NCI-H1436 (cell line): Measurements from ENCODE around the gene ZNF496.
A peak's percentile ranks its signal among the peaks of the same experiment; 100 is the strongest.
"Not testable (repeated sequence)": the region's sequence is repeated elsewhere in the genome, so short reads cannot be mapped to it uniquely, and the experiment has no call there.

Experiments used
- DNase-seq: peaks from one replicate; lab custom pipeline; 2025; lab: John Stamatoyannopoulos, UW

ZNF496 gene

DNA sequence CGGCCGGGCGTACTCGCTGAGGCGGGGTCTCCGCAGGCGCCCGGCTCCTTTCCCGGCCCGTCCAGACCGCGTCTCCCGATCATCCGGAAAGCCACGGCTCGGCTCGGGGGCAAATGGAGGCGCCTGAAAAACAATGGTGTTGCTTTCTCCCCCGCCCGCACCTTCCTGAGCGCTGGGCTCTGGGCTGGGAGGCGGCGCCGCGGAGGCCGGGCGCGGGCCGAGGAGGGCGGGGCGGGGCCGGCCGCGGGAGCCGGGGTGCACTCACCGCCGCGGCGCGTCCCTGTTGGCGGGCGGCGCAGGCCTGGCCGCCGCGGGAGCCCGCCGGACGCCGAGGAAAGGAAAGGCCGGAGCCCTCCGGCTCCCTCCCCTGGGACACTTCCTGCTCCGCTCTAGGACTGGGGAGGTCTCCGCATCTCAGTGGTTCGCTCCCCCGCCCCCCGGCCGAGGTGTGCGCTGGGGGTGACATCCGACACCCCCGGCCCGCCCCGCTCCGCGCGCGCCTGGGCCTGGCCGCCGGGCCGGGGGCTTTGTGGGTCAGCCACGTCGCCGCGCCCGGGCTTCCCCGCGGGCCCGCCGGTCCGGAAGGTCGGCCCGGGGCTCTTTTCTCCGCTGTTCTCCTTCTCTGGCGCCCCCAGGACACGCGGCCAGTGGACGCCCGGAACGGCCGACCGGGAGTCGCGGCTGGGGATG lies at the start of gene ZNF496:
Gene ZNF496 (minus strand): TSS at position 343 of the 690 bp plus-strand sequence. CDS start 2,289 bp downstream, outside the sequence.
- DNase-seq, result peak; percentile 91

- DNase-seq, result no peak
These were observed 46.8 kb upstream of the ZNF496 start for GRCh38 chr1:247378334-247379073.

DNA sequence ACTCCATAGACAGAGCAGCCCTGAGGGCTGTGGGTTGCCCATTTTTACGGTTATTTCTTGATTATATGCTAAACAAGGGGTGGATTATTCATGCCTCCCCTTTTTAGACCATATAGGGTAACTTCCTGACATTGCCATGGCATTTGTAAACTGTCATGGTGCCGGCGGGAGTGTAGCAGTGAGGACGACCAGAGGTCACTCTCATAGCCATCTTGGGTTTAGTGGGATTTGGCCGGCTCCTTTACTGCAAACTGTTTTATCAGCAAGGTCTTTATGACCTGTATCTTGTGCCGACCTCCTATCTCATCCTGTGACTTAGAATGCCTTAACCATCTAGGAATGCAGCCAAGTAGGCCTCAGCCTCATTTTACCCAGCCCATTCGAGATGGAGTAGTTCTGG lies 46.0 kb upstream of the ZNF496 start:
- DNase-seq, result not testable (repeated sequence)

GRCh38 chr1:247376659-247377058 lies 45.0 kb upstream of the ZNF496 start:
- no peak for DNase-seq

DNA sequence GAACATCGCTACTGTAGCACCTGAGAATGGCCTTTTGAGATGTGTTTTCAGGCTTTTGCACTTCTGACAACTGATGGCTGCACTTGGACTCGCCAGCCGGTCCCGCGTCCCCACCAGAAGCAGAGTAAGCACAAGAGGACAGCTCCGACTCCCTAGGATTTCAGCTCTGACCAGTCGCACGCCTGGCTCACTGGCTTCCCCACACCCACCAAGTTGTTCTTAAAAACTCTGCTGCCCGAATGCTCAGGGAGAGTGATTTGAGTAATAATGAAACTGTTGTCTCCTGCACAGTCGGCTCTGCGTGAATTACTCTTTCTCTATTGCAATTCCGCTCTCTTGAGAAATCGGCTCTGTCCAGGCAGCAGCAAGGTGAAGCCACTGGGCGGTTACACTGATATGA lies 44.1 kb upstream of the ZNF496 start:
- DNase-seq, result no peak

- not testable (repeated sequence) for DNase-seq
These were observed 43.1 kb upstream of the ZNF496 start for GRCh38 chr1:247374651-247375334.

DNA sequence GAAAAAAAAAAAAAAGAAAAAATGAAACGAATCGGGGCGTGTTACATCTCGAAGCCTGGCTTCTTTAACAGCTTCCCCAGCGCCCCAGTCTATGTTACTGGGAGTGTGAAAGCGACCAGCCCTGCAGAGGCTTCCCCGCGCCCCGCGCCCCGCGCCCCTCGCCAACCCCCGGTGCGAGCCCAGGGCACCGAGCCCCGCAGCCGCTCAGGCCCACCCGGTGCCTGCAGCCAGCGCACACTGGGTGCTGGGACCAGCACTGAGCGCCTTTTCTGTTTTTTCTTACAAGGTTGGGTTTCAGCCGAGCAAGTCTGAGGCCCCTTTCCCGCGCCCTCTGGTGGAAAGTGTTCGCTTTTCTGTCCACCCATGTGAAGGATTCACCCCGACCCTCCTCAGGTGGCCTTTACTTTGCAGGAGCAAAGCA lies 42.1 kb upstream of the ZNF496 start:
- DNase-seq, result no peak

- no peak for DNase-seq
These were observed 40.2 kb upstream of the ZNF496 start for GRCh38 chr1:247371801-247372259.

- DNase-seq, result no peak
These were observed 39.4 kb upstream of the ZNF496 start for GRCh38 chr1:247370786-247371732.

GRCh38 chr1:247368490-247369145 lies 37.0 kb upstream of the ZNF496 start:
- no peak for DNase-seq

- DNase-seq, result no peak
These were observed 36.2 kb upstream of the ZNF496 start for GRCh38 chr1:247367786-247368422.

- no peak for DNase-seq
These were observed 35.4 kb upstream of the ZNF496 start for GRCh38 chr1:247366926-247367645.

DNA sequence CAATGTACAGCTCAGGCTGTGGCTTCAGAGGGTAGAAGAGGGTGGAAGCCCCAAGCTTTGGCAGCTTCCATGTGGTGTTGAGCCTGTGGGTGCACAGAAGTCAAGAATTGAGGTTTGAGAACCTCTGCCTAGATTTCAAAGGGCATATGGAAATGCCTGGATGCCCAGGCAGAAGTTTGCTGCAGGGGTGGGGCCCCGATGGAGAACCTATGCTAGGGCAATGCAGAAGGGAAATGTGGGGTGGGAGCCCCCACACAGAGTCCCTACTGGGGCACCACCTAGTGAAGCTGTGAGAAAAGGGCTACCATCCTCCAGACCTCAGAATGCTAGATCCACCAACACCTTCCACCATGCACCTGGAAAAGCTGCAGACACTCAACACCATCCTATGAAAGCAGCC lies 34.7 kb upstream of the ZNF496 start:
- not testable (repeated sequence) for DNase-seq

- no peak for DNase-seq
These were observed 33.4 kb upstream of the ZNF496 start for GRCh38 chr1:247365023-247365422.

DNA sequence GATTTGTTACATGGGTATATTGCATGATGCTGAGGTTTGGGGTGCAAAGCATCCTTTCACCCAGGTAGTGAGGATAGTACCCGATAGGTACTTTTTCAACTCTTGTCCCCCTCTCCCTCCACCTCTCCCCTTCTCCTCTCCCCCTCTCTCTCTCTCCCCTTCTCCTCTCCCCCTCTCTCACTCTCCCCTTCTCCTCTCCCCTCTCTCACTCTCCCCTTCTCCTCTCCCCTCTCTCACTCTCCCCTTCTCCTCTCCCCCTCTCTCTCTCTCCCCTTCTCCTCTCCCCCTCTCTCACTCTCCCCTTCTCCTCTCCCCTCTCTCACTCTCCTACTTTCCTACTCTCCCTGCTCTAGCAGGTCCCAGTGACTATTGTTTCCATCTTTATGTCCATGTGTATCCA lies 31.3 kb upstream of the ZNF496 start:
- DNase-seq, result not testable (repeated sequence)

GRCh38 chr1:247362153-247362552 lies 30.5 kb upstream of the ZNF496 start:
- DNase-seq, result no peak

DNA sequence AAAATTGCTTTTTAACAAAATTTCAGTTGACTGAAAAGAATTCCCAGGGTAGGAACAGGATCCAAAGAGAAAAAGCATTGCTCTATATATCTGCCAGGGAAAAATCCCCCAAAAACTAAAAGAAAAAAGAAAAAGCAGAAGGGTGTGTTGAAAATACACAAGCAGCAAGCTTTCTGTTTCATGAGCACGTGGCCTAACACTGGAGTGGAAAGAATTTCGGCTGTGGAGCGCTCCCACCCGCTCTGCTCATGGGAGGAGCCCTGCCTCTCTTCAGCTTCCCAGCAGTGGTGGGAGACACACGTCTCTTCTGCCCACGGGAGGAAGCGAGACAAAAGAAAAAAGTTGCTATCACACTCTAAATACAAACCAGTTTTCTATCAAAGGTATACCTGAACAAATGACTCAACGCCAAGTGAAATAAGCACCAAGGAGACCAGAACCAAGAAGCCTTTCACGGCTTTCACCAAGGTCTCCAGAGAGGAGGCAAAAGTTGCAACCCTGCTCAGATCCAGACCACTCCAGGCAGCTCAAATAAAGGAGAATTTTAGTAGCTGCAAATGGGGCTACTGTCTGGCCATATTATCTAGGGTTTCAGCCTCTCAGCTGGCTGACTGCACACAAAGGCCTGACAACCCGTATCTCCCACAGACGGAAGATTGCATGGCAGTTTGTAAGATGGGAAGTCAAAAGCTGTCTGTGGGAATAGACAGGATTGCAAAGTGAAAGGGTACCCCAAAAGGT lies 29.5 kb upstream of the ZNF496 start:
- DNase-seq, result no peak

DNA sequence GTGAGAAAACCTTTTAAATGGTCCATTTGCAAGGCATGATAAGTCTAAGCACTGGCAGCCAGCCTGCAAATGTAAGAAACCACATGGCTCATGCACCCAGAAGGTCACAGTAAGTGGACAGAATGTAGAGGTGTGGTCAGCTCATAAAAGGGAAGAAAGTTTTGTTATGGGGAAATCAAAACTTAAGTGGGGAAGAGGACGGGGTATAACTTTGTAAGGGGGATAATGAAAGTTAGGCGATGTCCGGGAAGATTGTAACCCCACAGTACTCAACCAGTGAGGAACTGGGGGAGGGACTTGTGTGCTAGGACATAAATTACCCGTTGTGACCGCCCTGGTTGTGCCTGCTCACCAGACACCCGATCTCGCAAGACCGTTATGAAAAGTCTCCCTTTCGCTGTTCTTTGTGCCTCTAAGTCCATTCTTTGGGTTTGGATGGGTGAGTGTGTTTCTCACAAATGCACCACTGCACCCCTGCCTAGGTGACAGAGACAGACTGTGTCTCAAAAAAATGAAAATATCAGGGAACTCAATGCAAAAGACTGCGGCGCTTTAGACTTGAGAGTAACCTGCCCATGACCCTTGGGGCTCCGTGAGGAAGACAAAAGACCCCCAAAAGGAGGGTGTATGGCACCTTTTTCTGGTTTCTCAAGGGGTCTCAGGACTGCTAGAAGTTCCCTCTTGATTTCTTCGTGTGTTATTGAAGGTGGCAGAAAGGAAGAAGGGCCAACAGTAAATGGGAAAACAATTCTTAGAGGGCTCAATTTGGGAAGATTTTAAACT lies 28.6 kb upstream of the ZNF496 start:
- no peak for DNase-seq
